ENCODE measurements around the gene ANK3.

The ANK3 gene

DNA sequence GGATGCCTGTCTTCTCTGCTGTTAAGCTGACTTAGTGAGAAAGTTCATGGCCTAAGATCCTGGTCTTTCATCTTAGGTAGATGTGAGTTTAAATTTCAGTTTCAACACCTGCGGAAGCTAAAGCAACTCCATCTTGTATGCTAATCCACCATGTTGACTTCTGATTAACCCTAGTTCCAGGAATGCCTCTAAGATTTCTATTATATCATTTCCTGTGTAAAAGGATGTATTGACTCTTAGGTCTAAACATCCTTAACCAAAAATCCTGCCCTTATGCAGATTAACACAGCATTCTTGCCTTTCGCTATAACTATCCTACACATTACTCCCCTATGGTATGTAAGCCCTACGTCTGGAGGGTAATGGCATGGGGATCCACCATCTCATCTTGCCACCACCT lies 388.9 kb downstream of the ANK3 start:
- H3K4me1 Mint-ChIP-seq: no peaks in the 10 kb centered on the region
- H3K27me3 Mint-ChIP-seq: peaks cover 9% of the 10 kb centered on the region
- no peak overlapping the region for H3K4me3 Mint-ChIP-seq
- no peaks in the 10 kb centered on the region for H3K9me3 Mint-ChIP-seq
- ATAC-seq (replicated peaks; ENCODE audit: extremely low read depth, poor library complexity, severe bottlenecking): no peak
- H3K27ac Mint-ChIP-seq (ENCODE audit: low read depth): no peak overlapping the region
- H3K36me3 Mint-ChIP-seq (ENCODE audit: insufficient read depth): no peaks in the 10 kb centered on the region
- no peak for DNase-seq (ENCODE audit: low spot score in 2 of 2)

DNA sequence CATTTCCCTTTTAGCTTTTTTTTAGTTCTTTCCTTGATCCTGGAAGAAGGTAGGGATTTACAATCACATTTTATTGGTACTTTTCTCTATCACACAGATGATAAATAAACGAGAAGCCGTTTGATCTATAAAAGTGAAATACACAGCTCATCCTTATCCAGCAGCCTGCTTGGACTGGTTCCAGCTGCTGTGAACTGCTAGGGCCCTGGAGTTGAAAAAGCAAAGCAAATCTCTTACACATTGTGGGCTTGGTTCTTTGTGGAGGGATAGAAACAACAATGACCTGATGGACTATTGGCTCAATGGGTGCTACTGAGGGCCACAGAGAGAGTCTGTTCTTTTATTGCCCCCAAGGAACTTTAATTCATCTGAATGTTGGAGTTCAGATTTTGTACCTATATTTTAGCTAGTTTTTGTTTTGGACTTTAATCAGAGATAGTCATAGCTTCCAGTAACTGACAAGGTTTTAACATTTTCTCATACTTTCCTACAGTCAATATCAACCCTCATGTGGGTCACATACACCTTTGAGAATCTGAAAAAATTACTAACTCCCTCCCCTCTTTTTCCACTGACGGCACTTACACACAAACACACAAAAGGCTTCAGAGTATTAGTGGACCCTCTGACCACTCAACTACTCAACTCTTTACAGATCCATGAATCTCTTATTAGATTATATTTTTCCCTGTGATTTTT lies 391.7 kb downstream of the ANK3 start:
- no peaks in the 10 kb centered on the region for H3K4me1 Mint-ChIP-seq
- no peak overlapping the region for H3K27ac Mint-ChIP-seq (ENCODE audit: low read depth)
- H3K36me3 Mint-ChIP-seq (ENCODE audit: insufficient read depth): no peaks in the 10 kb centered on the region
- DNase-seq (ENCODE audit: low spot score in 2 of 2) (no peak), ATAC-seq (replicated peaks; ENCODE audit: extremely low read depth, poor library complexity, severe bottlenecking) (no peak)
- H3K27me3 Mint-ChIP-seq: peaks cover 17% of the 10 kb centered on the region
- no peaks in the 10 kb centered on the region for H3K9me3 Mint-ChIP-seq
- H3K4me3 Mint-ChIP-seq: no peak overlapping the region

DNA sequence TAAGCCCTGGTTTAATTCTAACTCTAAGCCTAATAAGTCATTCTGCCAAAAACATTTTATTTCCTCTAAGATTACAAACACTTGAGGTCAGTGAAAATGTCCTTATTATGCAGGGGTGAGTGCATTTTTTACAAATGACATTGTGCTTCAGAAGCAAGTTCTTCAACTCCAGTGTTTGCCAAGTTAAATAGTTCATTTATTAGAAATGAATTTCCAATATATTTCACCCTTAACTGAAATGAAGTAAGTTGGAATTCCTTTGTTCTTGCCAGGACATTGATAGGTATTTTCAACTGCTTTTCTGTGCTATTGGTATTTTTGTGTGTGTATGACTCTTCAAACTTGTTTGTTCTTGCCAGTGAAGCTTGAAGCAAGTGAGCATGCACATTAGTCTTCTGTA lies 393.8 kb downstream of the ANK3 start:
- Mint-ChIP-seq H3K36me3 (ENCODE audit: insufficient read depth) (no peaks in the 10 kb centered on the region), H3K27ac (ENCODE audit: low read depth) (no peak overlapping the region), H3K4me3 (no peak overlapping the region), H3K9me3 (no peaks in the 10 kb centered on the region), H3K27me3 (peaks cover 31% of the 10 kb centered on the region), H3K4me1 (peaks cover 6% of the 10 kb centered on the region)
- DNase-seq (ENCODE audit: low spot score in 2 of 2) (no peak), ATAC-seq (replicated peaks; ENCODE audit: extremely low read depth, poor library complexity, severe bottlenecking) (no peak)

DNA sequence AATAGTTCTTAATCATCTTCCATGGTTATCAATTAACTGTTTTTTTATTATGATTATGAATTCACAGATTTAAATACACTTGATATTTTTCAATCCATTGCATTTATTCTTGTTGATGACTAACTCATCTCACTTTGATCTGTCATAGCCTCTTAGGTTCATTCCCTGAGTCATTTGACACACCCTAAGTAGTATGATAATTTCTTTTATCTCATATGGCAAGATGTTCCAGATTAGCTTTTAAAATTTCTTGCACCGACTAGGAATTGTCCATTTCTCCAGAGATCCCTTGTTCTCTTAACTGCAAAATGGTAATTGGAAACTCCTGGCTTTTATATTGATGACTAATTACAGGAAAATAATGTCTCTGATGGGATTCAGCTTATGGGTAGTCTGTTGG lies 395.7 kb downstream of the ANK3 start:
- no peak overlapping the region for H3K27ac Mint-ChIP-seq (ENCODE audit: low read depth)
- H3K36me3 Mint-ChIP-seq (ENCODE audit: insufficient read depth): no peaks in the 10 kb centered on the region
- no peaks in the 10 kb centered on the region for H3K9me3 Mint-ChIP-seq
- ATAC-seq (replicated peaks; ENCODE audit: extremely low read depth, poor library complexity, severe bottlenecking) (no peak), DNase-seq (ENCODE audit: low spot score in 2 of 2) (no peak)
- H3K4me1 Mint-ChIP-seq: peaks cover 6% of the 10 kb centered on the region
- H3K4me3 Mint-ChIP-seq: no peak overlapping the region
- peaks cover 44% of the 10 kb centered on the region for H3K27me3 Mint-ChIP-seq

DNA sequence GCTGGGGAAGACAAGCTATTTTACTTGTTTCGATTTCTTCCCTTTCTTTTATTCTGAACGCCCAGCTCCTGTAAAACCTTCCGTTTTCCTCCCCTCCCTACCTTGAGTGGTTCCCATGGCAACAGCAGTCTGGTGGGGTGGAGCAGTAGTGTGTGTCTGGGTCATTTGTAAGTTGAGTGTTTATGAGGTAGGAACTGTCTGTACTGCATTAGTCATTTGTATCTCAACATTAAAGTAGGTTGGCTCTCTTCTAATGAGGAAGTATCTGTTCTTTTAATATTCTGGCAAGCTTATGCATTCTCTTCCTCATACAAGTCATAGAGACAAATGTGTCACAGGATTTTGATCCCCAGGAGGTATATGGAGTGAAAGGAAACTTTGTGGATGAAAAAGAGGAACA lies 398.0 kb downstream of the ANK3 start:
- H3K4me3 Mint-ChIP-seq: peak overlapping the region; percentile 8
- DNase-seq (ENCODE audit: low spot score in 2 of 2): no peak
- H3K27ac Mint-ChIP-seq (ENCODE audit: low read depth): no peak overlapping the region
- no peaks in the 10 kb centered on the region for H3K36me3 Mint-ChIP-seq (ENCODE audit: insufficient read depth)
- no peaks in the 10 kb centered on the region for H3K9me3 Mint-ChIP-seq
- ATAC-seq (replicated peaks; ENCODE audit: extremely low read depth, poor library complexity, severe bottlenecking): no peak
- H3K27me3 Mint-ChIP-seq: peaks cover 67% of the 10 kb centered on the region
- H3K4me1 Mint-ChIP-seq: peaks cover 6% of the 10 kb centered on the region

DNA sequence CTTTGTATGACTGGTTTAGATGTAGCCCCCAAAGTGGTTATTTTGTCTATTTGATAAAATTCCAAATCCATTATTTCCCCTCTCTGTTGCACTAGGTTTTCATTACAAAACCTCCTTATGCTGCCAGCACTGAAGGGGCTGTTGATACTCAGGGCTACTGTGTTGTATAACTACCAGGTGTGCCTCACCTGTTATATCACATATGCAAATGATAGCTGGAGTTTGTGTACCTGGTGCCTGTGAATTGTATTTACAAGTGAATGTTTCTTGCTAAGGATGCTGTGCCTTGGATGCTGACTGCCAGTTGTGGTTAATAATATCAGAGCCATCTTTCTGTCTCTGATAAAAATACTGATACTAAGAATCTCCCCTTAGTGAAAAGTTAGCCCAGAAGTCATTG lies 398.6 kb downstream of the ANK3 start:
- no peaks in the 10 kb centered on the region for H3K9me3 Mint-ChIP-seq
- ATAC-seq (replicated peaks; ENCODE audit: extremely low read depth, poor library complexity, severe bottlenecking): no peak
- H3K27me3 Mint-ChIP-seq: peaks cover 63% of the 10 kb centered on the region
- DNase-seq (ENCODE audit: low spot score in 2 of 2): no peak
- H3K27ac Mint-ChIP-seq (ENCODE audit: low read depth): no peak overlapping the region
- no peak overlapping the region for H3K4me3 Mint-ChIP-seq
- H3K4me1 Mint-ChIP-seq: peaks cover 6% of the 10 kb centered on the region
- no peaks in the 10 kb centered on the region for H3K36me3 Mint-ChIP-seq (ENCODE audit: insufficient read depth)

DNA sequence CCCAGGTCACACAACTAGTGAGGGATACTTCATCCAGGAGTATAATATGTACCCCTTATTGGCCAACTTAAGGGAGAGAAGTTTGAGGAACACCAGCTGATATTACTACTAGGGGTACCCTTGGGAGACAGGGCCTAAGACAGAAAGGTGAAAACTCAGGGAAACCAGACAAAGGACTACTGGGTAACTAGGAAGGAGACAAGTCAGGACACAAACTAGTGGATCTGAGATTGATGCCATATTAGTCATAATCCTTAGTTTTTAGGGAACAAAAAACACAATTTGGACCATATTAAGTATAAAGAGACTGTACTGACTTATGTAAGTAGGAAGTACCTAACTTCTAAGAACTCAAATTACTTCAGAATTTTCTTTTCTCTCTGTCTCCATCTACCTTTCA lies 404.0 kb downstream of the ANK3 start:
- no peak for ATAC-seq (replicated peaks; ENCODE audit: extremely low read depth, poor library complexity, severe bottlenecking)
- Mint-ChIP-seq H3K9me3 (no peaks in the 10 kb centered on the region), H3K4me1 (no peaks in the 10 kb centered on the region), H3K4me3 (no peak overlapping the region), H3K27me3 (peaks cover 37% of the 10 kb centered on the region), H3K36me3 (ENCODE audit: insufficient read depth) (no peaks in the 10 kb centered on the region), H3K27ac (ENCODE audit: low read depth) (no peak overlapping the region)
- DNase-seq (ENCODE audit: low spot score in 2 of 2): no peak

DNA sequence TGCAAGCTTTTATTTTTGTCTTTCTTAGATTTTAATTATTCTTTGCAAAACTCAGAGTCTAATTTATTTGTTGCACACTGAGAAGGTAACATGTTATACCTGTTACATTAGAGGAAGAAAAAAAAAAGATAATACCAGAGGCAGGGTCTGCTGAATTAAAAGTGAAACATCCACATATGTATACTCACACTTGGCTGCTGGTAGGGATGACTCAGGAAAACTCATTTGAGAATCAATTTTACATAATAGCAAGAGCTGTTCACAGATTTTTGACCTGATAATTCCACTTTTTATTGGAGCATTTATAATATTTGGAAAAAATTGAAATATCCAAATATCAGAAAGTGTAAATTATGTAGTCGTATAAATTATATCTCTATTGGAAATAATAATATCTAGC lies 405.3 kb downstream of the ANK3 start:
- no peak for ATAC-seq (replicated peaks; ENCODE audit: extremely low read depth, poor library complexity, severe bottlenecking)
- Mint-ChIP-seq H3K27me3 (peaks cover 28% of the 10 kb centered on the region), H3K4me1 (no peaks in the 10 kb centered on the region), H3K27ac (ENCODE audit: low read depth) (no peak overlapping the region), H3K36me3 (ENCODE audit: insufficient read depth) (no peaks in the 10 kb centered on the region), H3K4me3 (no peak overlapping the region), H3K9me3 (no peaks in the 10 kb centered on the region)
- no peak for DNase-seq (ENCODE audit: low spot score in 2 of 2)

DNA sequence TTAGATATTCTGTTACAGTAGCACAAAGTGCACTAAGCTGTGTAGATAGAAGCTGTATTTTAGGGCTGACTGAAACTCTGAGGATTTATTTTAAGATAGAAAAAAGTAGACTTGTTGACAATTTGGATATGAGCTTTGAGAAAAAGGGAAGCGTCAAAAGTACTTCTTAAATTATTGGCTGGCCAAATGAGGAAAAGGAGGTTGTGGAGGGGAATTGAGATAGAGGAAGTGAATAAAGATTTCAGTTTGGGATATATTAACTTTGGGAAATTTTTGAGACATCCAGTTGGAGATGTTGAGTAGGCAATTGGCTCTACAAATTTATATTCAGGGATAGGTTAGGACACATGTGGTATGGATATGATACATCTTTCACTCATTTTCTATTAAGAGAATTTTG lies 409.3 kb downstream of the ANK3 start:
- DNase-seq (ENCODE audit: low spot score in 2 of 2) (no peak), ATAC-seq (replicated peaks; ENCODE audit: extremely low read depth, poor library complexity, severe bottlenecking) (no peak)
- Mint-ChIP-seq H3K4me3 (no peak overlapping the region), H3K9me3 (peaks cover 5% of the 10 kb centered on the region), H3K4me1 (no peaks in the 10 kb centered on the region), H3K27ac (ENCODE audit: low read depth) (no peak overlapping the region), H3K27me3 (no peaks in the 10 kb centered on the region), H3K36me3 (ENCODE audit: insufficient read depth) (no peaks in the 10 kb centered on the region)

DNA sequence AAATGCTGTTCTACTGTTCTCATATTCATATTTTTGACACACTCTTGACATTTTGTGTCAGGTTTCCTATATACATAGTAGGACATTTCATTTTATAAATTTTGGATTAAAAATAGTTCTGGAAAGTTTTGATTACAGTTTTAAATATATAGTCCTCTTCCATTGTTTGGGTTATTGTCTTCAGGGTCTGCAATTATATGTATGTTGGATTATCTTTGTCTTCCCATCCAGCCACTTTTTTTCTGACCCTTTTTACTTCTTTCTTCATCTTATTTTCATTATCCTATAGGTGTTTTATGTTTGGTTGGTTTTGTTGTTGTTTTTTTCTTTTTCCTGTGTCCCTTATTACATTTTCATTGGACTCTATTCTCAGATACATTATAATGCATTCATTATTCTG lies 412.2 kb downstream of the ANK3 start:
- Mint-ChIP-seq H3K9me3 (peaks cover 5% of the 10 kb centered on the region), H3K36me3 (ENCODE audit: insufficient read depth) (no peaks in the 10 kb centered on the region), H3K27me3 (no peaks in the 10 kb centered on the region), H3K4me1 (no peaks in the 10 kb centered on the region), H3K27ac (ENCODE audit: low read depth) (no peak overlapping the region), H3K4me3 (no peak overlapping the region)
- ATAC-seq (replicated peaks; ENCODE audit: extremely low read depth, poor library complexity, severe bottlenecking) (no peak), DNase-seq (ENCODE audit: low spot score in 2 of 2) (no peak)

DNA sequence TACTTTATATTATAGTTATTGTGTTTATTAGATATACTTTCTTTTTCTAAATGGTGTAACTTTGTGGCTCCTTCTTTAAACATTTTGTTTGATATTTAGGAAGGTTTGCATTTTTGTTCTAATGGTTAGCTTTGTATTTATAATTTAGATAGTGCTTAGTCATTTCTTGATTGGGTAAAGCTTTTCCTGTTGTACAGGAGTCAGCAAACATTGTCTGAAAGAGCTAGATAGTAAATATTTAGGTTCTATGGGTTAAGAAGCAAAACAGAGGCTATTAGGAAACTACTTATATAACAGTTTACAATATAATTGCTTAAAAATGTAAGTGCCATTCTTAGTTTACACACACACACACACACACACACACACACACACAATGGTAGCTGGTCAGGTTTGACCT lies 412.8 kb downstream of the ANK3 start:
- ATAC-seq (replicated peaks; ENCODE audit: extremely low read depth, poor library complexity, severe bottlenecking) (no peak), DNase-seq (ENCODE audit: low spot score in 2 of 2) (no peak)
- Mint-ChIP-seq H3K4me1 (no peaks in the 10 kb centered on the region), H3K27ac (ENCODE audit: low read depth) (no peak overlapping the region), H3K27me3 (no peaks in the 10 kb centered on the region), H3K4me3 (no peak overlapping the region), H3K36me3 (ENCODE audit: insufficient read depth) (no peaks in the 10 kb centered on the region), H3K9me3 (peaks cover 5% of the 10 kb centered on the region)

All from central memory CD8-positive, alpha-beta T cell (primary cell).